ENCODE data around the gene SP100. TPM values are rescaled to one million over a fixed set of nuclear protein-coding genes. Genes with fewer than 3 reads are reported as not detected.

Gene SP100
- total and polyA plus RNA-seq, 2 of the 4 experiments (the other 2 are of a cell fraction): 50.6 to 69.0 TPM

DNA sequence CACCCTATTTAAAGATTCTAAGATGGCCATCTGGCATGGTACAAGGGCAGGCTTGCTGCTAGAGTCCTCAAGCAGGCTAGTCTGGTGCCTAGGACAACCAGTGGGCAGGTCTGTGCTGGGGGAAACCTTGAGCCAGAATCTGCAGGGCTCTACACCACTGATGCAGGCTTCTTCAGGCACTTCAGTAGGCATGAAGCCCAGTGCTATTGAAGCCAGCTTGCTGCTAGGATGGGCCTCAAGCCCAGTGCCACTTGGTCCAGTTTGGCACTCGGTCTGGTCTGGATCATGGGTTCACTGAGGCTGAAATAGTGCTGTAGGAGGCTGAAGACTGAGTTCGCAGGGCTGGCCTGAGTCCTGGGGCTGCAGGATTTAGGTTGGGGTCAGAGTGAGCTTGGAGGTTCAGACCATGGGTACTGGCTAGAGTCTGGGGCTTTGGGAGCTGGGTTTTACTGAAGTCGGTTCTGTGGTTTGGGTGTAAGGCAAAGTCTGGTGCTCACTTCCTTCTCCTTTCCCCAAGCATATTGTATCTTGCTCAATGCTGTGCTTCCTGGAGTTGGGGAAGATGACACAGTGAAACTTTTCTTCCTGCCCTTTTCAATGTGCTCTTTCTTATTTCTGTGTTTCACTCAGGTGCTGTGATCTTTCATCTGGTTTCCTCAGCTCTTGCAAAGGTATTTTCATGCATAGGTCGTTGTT, 41.2 kb downstream of the SP100 start:
- intact Hi-C loops (cut with micrococcal nuclease): loop anchor here (10.0 kb wide), 1 partner anchor 222 kb away; no protein-coding TSS in a partner anchor
- in situ Hi-C loops (cut with MboI; ENCODE audit: low sequenced_read_pairs): no loop called here
- Histone ChIP-seq H3K36me3 (ENCODE audit: control insufficient read depth, insufficient read depth, low read length) (peaks cover 24% of the 10 kb centered on the region), H3K23ac (ENCODE audit: low read depth, low read length) (no peak overlapping the region), H2AK5ac (ENCODE audit: low read depth, low read length) (no peak overlapping the region), H2BK20ac (ENCODE audit: low read depth, low read length) (no peak overlapping the region), H3K14ac (replicated peaks; ENCODE audit: low read depth, low read length) (no peak overlapping the region), H3K18ac (ENCODE audit: low read depth, low read length) (no peak overlapping the region), H4K8ac (ENCODE audit: low read depth in 2 of 2, low read length in 2 of 2) (no peak overlapping the region), H2BK120ac (ENCODE audit: low read depth, low read length) (no peak overlapping the region), H4K20me1 (ENCODE audit: insufficient read depth, low read length) (no peaks in the 10 kb centered on the region), H2BK15ac (ENCODE audit: low read depth, low read length) (no peak overlapping the region), H3K4me3 (ENCODE audit: insufficient read depth, low read depth, low read length) (no peak overlapping the region), H3K56ac (ENCODE audit: extremely low read depth, insufficient read depth, low read length) (no peak overlapping the region), H3K9me1 (ENCODE audit: insufficient read depth, low read length) (peaks cover 8% of the 10 kb centered on the region; the same call in 1 of the 2 replicates), H3K4me2 (ENCODE audit: low read depth, low read length) (no peak overlapping the region), H2BK5ac (ENCODE audit: low read depth, low read length, poor library complexity, severe bottlenecking) (no peak overlapping the region), H2AFZ (replicated peaks; ENCODE audit: low read length, poor library complexity) (no peak overlapping the region), H3K27ac (ENCODE audit: insufficient read depth, low read length) (no peak overlapping the region), H4K5ac (ENCODE audit: low read depth, low read length) (no peak overlapping the region), H4K91ac (ENCODE audit: insufficient read depth, low read depth, low read length) (no peak overlapping the region), H3K4ac (ENCODE audit: low read depth, low read length) (no peak overlapping the region), H3K9me3 (ENCODE audit: control insufficient read depth, insufficient read depth, low read length) (peaks cover 2% of the 10 kb centered on the region; the same call in 1 of the 2 replicates), H3K79me1 (ENCODE audit: low read depth in 1 of 2, low read length in 2 of 2) (peaks cover 9% of the 10 kb centered on the region in 2 experiments; a peak in 3 of 4 replicates), H3K9ac (ENCODE audit: low read depth, low read length) (no peak overlapping the region), H3K4me1 (ENCODE audit: control insufficient read depth, insufficient read depth, low read length) (no peaks in the 10 kb centered on the region), H3K27me3 (ENCODE audit: control insufficient read depth, insufficient read depth, low read length) (no peaks in the 10 kb centered on the region), H2AK9ac (replicated peaks; ENCODE audit: low read depth, low read length, poor library complexity) (no peak overlapping the region)
- dilution Hi-C loops (cut with HindIII; ENCODE audit: low sequenced_read_pairs, unreplicated experiment): no loop called here
- CTCF ChIA-PET: no interaction called here
- POLR2A ChIA-PET (ENCODE audit: unreplicated experiment): no interaction called here
- no peak for ATAC-seq (ENCODE audit: low read depth)
- TF ChIP-seq SMC3 (IDR thresholded peaks at IDR 0.05; ENCODE audit: low read depth, low read length): no peak
- no peak for TF ChIP-seq MAZ (IDR thresholded peaks at IDR 0.05; ENCODE audit: borderline replicate concordance, low read depth, low read length)
- no peak for TF ChIP-seq MXI1 (IDR thresholded peaks at IDR 0.05; ENCODE audit: borderline replicate concordance, low read depth, low read length)
- no peak for TF ChIP-seq NFE2L2 (IDR thresholded peaks at IDR 0.05; ENCODE audit: low read depth, low read length)
- TF ChIP-seq CTCF (conservative IDR thresholded peaks at IDR 0.05; ENCODE audit: low read depth, low read length): no peak
- no peak for TF ChIP-seq CHD1 (IDR thresholded peaks at IDR 0.05; ENCODE audit: low read depth, low read length)
- TF ChIP-seq, protein P1, sequence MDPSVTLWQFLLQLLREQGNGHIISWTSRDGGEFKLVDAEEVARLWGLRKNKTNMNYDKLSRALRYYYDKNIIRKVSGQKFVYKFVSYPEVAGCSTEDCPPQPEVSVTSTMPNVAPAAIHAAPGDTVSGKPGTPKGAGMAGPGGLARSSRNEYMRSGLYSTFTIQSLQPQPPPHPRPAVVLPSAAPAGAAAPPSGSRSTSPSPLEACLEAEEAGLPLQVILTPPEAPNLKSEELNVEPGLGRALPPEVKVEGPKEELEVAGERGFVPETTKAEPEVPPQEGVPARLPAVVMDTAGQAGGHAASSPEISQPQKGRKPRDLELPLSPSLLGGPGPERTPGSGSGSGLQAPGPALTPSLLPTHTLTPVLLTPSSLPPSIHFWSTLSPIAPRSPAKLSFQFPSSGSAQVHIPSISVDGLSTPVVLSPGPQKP (IDR thresholded peaks at IDR 0.05; ENCODE audit: borderline replicate concordance, low read depth, low read length): no peak
- no peak for TF ChIP-seq RAD21 (IDR thresholded peaks at IDR 0.05; ENCODE audit: low read length)
- TF ChIP-seq, protein P2, sequence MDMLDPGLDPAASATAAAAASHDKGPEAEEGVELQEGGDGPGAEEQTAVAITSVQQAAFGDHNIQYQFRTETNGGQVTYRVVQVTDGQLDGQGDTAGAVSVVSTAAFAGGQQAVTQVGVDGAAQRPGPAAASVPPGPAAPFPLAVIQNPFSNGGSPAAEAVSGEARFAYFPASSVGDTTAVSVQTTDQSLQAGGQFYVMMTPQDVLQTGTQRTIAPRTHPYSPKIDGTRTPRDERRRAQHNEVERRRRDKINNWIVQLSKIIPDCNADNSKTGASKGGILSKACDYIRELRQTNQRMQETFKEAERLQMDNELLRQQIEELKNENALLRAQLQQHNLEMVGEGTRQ (IDR thresholded peaks at IDR 0.05; ENCODE audit: low read depth, low read length): no peak
- TF ChIP-seq BHLHE40 (IDR thresholded peaks at IDR 0.05; ENCODE audit: low read depth, low read length): no peak
- TF ChIP-seq MAFK (IDR thresholded peaks at IDR 0.05; ENCODE audit: low read depth, low read length): no peak
- no peak for TF ChIP-seq CEBPB (IDR thresholded peaks at IDR 0.05; ENCODE audit: low read depth, low read length)
- no peak for TF ChIP-seq RCOR1 (IDR thresholded peaks at IDR 0.05; ENCODE audit: insufficient replicate concordance, low read length)
- TF ChIP-seq RFX5 (IDR thresholded peaks at IDR 0.05; ENCODE audit: low read depth, low read length): no peak
- no peak for TF ChIP-seq POLR2A (IDR thresholded peaks at IDR 0.05; ENCODE audit: low read depth, low read length)
- no peak for TF ChIP-seq FOS (IDR thresholded peaks at IDR 0.05; ENCODE audit: low read depth, low read length)
- no TSS peak for BruUV-seq (replicated peaks)
- WGBS, 2 experiments (ENCODE audit: extremely low coverage in 2 of 2, insufficient read length in 1 of 2): 90% methylated on average over 2 of the region's 4 CpGs; no CpG with 5 or more reads in 1 of the 2 experiments
- no peak for DNase-seq
